A549 (cell line): Measurements from ENCODE around the gene MTAP. TPM values are rescaled to one million over a fixed set of nuclear protein-coding genes. Genes with fewer than 3 reads are reported as not detected.

Experiments used
- ATAC-seq, 2 experiments: fragments of 200-7000 bp in 1 of 2; fragments of >200 bp in 1 of 2; cut with Nextera tagmentation in 1 of 2; cut with Tn5 transposase in 1 of 2; 3 replicates each; pipeline versions ENCODE4 v1.8.0 to v1.9.1; 2018 to 2020; ENCODE audit warnings: mild to moderate bottlenecking in 1 of 2, moderate library complexity in 1 of 2
- CTCF ChIA-PET: fragments of 300-600 bp; sonication (Branson Sonifier 250); formaldehyde crosslinking; extraction: SDS; loops from one replicate; lab custom pipeline; 2021; ENCODE audit warnings: antibody characterized with exemption, inconsistent platforms; lab: Yijun Ruan, JAX
- POLR2A ChIA-PET: fragments of 350-600 bp; formaldehyde crosslinking; extraction: SDS; loops from one replicate; lab custom pipeline; 2021; ENCODE audit warnings: antibody characterized with exemption, inconsistent platforms; lab: Yijun Ruan, JAX
- DNase-seq, 2 experiments: peaks; one replicate each; pipeline versions ENCODE4 v3.0.0 to v3.0.0-alpha.2; 2011 to 2016; ENCODE audit warnings: low read depth in 1 of 2, low spot score in 1 of 2
- FAIRE-seq: peaks from 2 replicates; lab custom pipeline; 2011; peaks lifted over from hg19 to GRCh38; lab: Jason Lieb, UNC
- H3K27ac ChIP-seq, 2 experiments: fragments of >200 bp; sonication (Bioruptor Twin); formaldehyde crosslinking; 3 replicates each; pipeline ENCODE4 v1.5.1; 2016 to 2017
- H3K4me1 ChIP-seq: fragments of >200 bp; sonication (Bioruptor Twin); formaldehyde crosslinking; 3 replicates; pipeline ENCODE4 v1.6.1; 2016
- H3K4me2 ChIP-seq: fragments of >200 bp; sonication (Bioruptor Twin); formaldehyde crosslinking; 3 replicates; pipeline ENCODE4 v1.6.1; 2016
- H3K4me3 ChIP-seq: fragments of >200 bp; sonication (Bioruptor Twin); formaldehyde crosslinking; 3 replicates; pipeline ENCODE4 v1.5.1; 2016
- H3K9me3 ChIP-seq: fragments of >200 bp; sonication (Bioruptor Twin); formaldehyde crosslinking; 3 replicates; pipeline ENCODE4 v1.6.1; 2016
- BCL3 ChIP-seq: fragments of >200 bp; sonication (Bioruptor Twin); formaldehyde crosslinking; IDR thresholded peaks from 3 replicates; pipeline ENCODE4 v1.6.1; 2016
- BHLHE40 ChIP-seq: IDR thresholded peaks from 2 replicates; pipeline ENCODE4 v1.6.1; 2012; ENCODE audit warnings: low read depth, low read length, inconsistent platforms
- CEBPB ChIP-seq, 2 experiments: fragments of >200 bp in 1 of 2; sonication (Bioruptor Twin) in 1 of 2; formaldehyde crosslinking in 1 of 2; IDR thresholded peaks; 2 replicates each; pipeline ENCODE4 v1.6.1; 2012 to 2016
- CHD2 ChIP-seq: fragments of 150-350 bp; IDR thresholded peaks from 2 replicates; pipeline ENCODE4 v1.6.1; 2014; ENCODE audit warnings: low read length; ENCODE audit not compliant: partially characterized antibody
- EHF ChIP-seq: fragments of 250-450 bp; sonication (Bioruptor Pico); IDR thresholded peaks from 2 replicates; pipeline ENCODE4 v1.5.0; 2020; ENCODE audit warnings: mild to moderate bottlenecking
- EHMT2 ChIP-seq: fragments of 200-600 bp; sonication (generic); IDR thresholded peaks from 2 replicates; pipeline ENCODE4 v1.6.1; 2016; ENCODE audit warnings: antibody characterized with exemption, low read depth, mild to moderate bottlenecking, moderate library complexity
- ELK1 ChIP-seq: fragments of 150-350 bp; IDR thresholded peaks from 2 replicates; pipeline ENCODE4 v1.6.1; 2014; ENCODE audit warnings: low read depth, mild to moderate bottlenecking, low read length
- FOSB ChIP-seq: fragments of 250-450 bp; sonication (Bioruptor Pico); IDR thresholded peaks from 2 replicates; pipeline ENCODE4 v1.5.0; 2020; ENCODE audit warnings: mild to moderate bottlenecking, moderate library complexity
- FOSL2 ChIP-seq, 2 experiments: fragments of 450-650 bp in 1 of 2; fragments of >200 bp in 1 of 2; sonication (Bioruptor Twin) in 1 of 2; formaldehyde crosslinking; IDR thresholded peaks; 2 replicates each; pipeline versions ENCODE4 v1.5.0 to v1.6.1; 2016 to 2020; ENCODE audit warnings: mild to moderate bottlenecking in 1 of 2, moderate library complexity in 1 of 2
- FOXS1 ChIP-seq: fragments of 250-450 bp; sonication (Bioruptor Pico); IDR thresholded peaks from 2 replicates; pipeline ENCODE4 v1.5.0; 2020; ENCODE audit warnings: mild to moderate bottlenecking, moderate library complexity
- HEYL ChIP-seq: fragments of 250-450 bp; sonication (Bioruptor Pico); IDR thresholded peaks from 2 replicates; pipeline ENCODE4 v1.8.0; 2021; ENCODE audit warnings: mild to moderate bottlenecking, moderate library complexity
- HOXB13 ChIP-seq: fragments of 250-450 bp; sonication (Bioruptor Pico); IDR thresholded peaks from 2 replicates; pipeline ENCODE4 v1.5.0; 2020; ENCODE audit warnings: low read depth, mild to moderate bottlenecking, moderate library complexity
- HOXB5 ChIP-seq: fragments of 250-450 bp; sonication (Bioruptor Pico); IDR thresholded peaks from 2 replicates; pipeline ENCODE4 v1.5.0; 2020; ENCODE audit warnings: mild to moderate bottlenecking, moderate library complexity
- JUNB ChIP-seq: fragments of >200 bp; sonication (Bioruptor Twin); formaldehyde crosslinking; IDR thresholded peaks from 2 replicates; pipeline ENCODE4 v1.6.1; 2016
- KDM1A ChIP-seq: fragments of 200-600 bp; sonication (generic); IDR thresholded peaks from 2 replicates; pipeline ENCODE4 v1.6.1; 2016; ENCODE audit warnings: low read depth, mild to moderate bottlenecking
- KDM5A ChIP-seq: fragments of 200-600 bp; sonication (generic); IDR thresholded peaks from 2 replicates; pipeline ENCODE4 v1.6.1; 2016; ENCODE audit warnings: antibody characterized with exemption, mild to moderate bottlenecking
- MAFK ChIP-seq: fragments of 450-650 bp; IDR thresholded peaks from 2 replicates; pipeline ENCODE4 v1.6.1; 2014; ENCODE audit not compliant: partially characterized antibody
- MYC ChIP-seq: IDR thresholded peaks from 2 replicates; pipeline ENCODE4 v1.6.1; 2012; ENCODE audit warnings: mild to moderate bottlenecking, inconsistent platforms, low read length, improper control_type of control experiment, borderline replicate concordance
- NFE2L2 ChIP-seq: fragments of 150-350 bp; conservative IDR thresholded peaks from 2 replicates; pipeline ENCODE4 v1.6.1; 2014; ENCODE audit warnings: low read length
- NR3C1 ChIP-seq: fragments of >200 bp; sonication (Bioruptor Twin); formaldehyde crosslinking; IDR thresholded peaks from 3 replicates; pipeline ENCODE4 v1.6.1; 2017
- PHF8 ChIP-seq: fragments of 200-600 bp; sonication (generic); IDR thresholded peaks from 2 replicates; pipeline ENCODE4 v1.6.1; 2016; ENCODE audit warnings: low read depth, mild to moderate bottlenecking, antibody characterized with exemption, moderate library complexity, borderline replicate concordance
- POLR2AphosphoS2 ChIP-seq: conservative IDR thresholded peaks from 2 replicates; pipeline ENCODE4 v1.6.1; 2012; ENCODE audit warnings: low read length, improper control_type of control experiment, inconsistent platforms
- RARB ChIP-seq: fragments of 250-450 bp; sonication (Bioruptor Pico); IDR thresholded peaks from 2 replicates; pipeline ENCODE4 v1.8.0; 2021; ENCODE audit warnings: mild to moderate bottlenecking, moderate library complexity
- RCOR1 ChIP-seq: fragments of 150-350 bp; IDR thresholded peaks from 2 replicates; pipeline ENCODE4 v1.6.1; 2014; ENCODE audit warnings: antibody characterized with exemption, low read length, low read depth
- SMC3 ChIP-seq: fragments of >200 bp; sonication (Bioruptor Twin); formaldehyde crosslinking; IDR thresholded peaks from 3 replicates; pipeline ENCODE4 v1.6.1; 2018; ENCODE audit warnings: inconsistent platforms
- SREBF2 ChIP-seq: fragments of 450-650 bp; IDR thresholded peaks from 2 replicates; pipeline ENCODE4 v1.6.1; 2014; ENCODE audit warnings: mild to moderate bottlenecking, moderate library complexity
- ZC3H11A ChIP-seq: fragments of 450-650 bp; IDR thresholded peaks from 2 replicates; pipeline ENCODE4 v1.6.1; 2014; ENCODE audit warnings: antibody characterized with exemption, mild to moderate bottlenecking
- ZNF302 ChIP-seq: fragments of 250-450 bp; sonication (Bioruptor Pico); IDR thresholded peaks from 2 replicates; pipeline ENCODE4 v1.9.0; 2021; ENCODE audit warnings: inconsistent platforms, mild to moderate bottlenecking, moderate library complexity
- WGBS: methylation state at CpG from one replicate; pipeline ENCODE4 v1.1.6; 2017; ENCODE audit errors: missing lambda C conversion rate; 5-methylcytosine and 5-hydroxymethylcytosine counted together
- polyA plus RNA-seq, 4 experiments: library from polyadenylated mRNA; depleted of rRNA in 3 of 4; stranded (reverse); fragments of >200 nt; fragmentation: RNase III in 1 of 4; extraction: RNeasy Plus Mini Kit Qiagen cat#74134 plus additional on column Dnase treatment in 1 of 4; gene quantifications; 2 replicates in 3 of 4; 3 replicates in 1 of 4; pipeline ENCODE4 v1.2.3, GENCODE V29; 2011 to 2017
- TF ChIP-seq, protein P1 (sequence below): fragments of 200-600 bp; sonication (generic); IDR thresholded peaks from 2 replicates; pipeline ENCODE4 v1.6.1; 2016; ENCODE audit warnings: antibody characterized with exemption, mild to moderate bottlenecking, moderate library complexity
- TF ChIP-seq, protein P2 (sequence below): fragments of >200 bp; sonication (Bioruptor Twin); formaldehyde crosslinking; IDR thresholded peaks from 2 replicates; pipeline ENCODE4 v1.6.1; 2016
- TF ChIP-seq, protein P3 (sequence below): fragments of 250-450 bp; sonication (Bioruptor Pico); IDR thresholded peaks from 2 replicates; pipeline ENCODE4 v1.5.0; 2020; ENCODE audit warnings: low read depth, mild to moderate bottlenecking, moderate library complexity
- TF ChIP-seq, protein P4 (sequence below): IDR thresholded peaks from 2 replicates; pipeline ENCODE4 v1.6.1; 2012

The MTAP gene
- polyA plus RNA-seq, 2 of the 4 experiments (the other 2 are of a cell fraction), result 4.1 to 35.6 TPM

- TF ChIP-seq, protein P1, sequence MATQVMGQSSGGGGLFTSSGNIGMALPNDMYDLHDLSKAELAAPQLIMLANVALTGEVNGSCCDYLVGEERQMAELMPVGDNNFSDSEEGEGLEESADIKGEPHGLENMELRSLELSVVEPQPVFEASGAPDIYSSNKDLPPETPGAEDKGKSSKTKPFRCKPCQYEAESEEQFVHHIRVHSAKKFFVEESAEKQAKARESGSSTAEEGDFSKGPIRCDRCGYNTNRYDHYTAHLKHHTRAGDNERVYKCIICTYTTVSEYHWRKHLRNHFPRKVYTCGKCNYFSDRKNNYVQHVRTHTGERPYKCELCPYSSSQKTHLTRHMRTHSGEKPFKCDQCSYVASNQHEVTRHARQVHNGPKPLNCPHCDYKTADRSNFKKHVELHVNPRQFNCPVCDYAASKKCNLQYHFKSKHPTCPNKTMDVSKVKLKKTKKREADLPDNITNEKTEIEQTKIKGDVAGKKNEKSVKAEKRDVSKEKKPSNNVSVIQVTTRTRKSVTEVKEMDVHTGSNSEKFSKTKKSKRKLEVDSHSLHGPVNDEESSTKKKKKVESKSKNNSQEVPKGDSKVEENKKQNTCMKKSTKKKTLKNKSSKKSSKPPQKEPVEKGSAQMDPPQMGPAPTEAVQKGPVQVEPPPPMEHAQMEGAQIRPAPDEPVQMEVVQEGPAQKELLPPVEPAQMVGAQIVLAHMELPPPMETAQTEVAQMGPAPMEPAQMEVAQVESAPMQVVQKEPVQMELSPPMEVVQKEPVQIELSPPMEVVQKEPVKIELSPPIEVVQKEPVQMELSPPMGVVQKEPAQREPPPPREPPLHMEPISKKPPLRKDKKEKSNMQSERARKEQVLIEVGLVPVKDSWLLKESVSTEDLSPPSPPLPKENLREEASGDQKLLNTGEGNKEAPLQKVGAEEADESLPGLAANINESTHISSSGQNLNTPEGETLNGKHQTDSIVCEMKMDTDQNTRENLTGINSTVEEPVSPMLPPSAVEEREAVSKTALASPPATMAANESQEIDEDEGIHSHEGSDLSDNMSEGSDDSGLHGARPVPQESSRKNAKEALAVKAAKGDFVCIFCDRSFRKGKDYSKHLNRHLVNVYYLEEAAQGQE, result no peak
Observed at GRCh38 chr9:21848615-21849014, 46.2 kb downstream of the MTAP start (continued).

DNA sequence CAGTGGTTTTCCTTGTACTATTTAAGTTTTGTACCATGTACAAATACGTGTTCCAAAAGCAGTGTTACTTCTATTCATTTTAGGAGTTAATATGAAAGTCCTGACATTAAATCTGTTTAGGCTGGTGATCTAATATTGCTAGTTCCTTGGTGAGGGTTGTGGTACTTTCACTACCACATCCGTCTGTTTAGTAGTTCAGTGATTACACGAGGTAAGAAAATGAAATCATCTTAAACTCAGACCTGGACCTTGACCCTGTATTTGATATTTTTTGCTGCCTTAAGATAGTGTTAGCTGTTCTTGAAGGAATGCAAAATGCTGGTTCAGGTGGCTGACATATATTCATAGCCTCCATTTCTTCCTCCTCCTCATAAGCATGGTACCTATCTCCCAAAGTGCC is 50.3 kb downstream of the MTAP start:
- POLR2A ChIA-PET, result no interaction called here
- no peak for ATAC-seq
- CTCF ChIA-PET, result no interaction called here
- Histone ChIP-seq H3K4me1 (no peaks in the 10 kb centered on the region), H3K4me2 (no peak overlapping the region), H3K27ac (no peak overlapping the region), H3K4me3 (no peak overlapping the region), H3K9me3 (no peaks in the 10 kb centered on the region)
- no CpG with 5 or more reads among the region's 3 CpGs for WGBS
- TF ChIP-seq KDM5A (no peak), KDM1A (no peak), SMC3 (no peak), FOSL2 (IDR thresholded peaks at IDR 0.05) (no peak), FOSL2 (CRISPR knock-in tag; IDR thresholded peaks at IDR 0.05) (no peak), RCOR1 (no peak), ELK1 (no peak), ZNF302 (CRISPR knock-in tag) (no peak), NFE2L2 (no peak), FOSB (CRISPR knock-in tag) (no peak), MYC (no peak), CEBPB (IDR thresholded peaks at IDR 0.05) (no peak), CHD2 (no peak), SREBF2 (no peak), FOXS1 (CRISPR knock-in tag) (no peak), EHMT2 (no peak), PHF8 (no peak), HEYL (CRISPR knock-in tag) (no peak)
- TF ChIP-seq, protein P2, sequence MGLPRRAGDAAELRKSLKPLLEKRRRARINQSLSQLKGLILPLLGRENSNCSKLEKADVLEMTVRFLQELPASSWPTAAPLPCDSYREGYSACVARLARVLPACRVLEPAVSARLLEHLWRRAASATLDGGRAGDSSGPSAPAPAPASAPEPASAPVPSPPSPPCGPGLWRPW, result no peak
- TF ChIP-seq, protein P3, sequence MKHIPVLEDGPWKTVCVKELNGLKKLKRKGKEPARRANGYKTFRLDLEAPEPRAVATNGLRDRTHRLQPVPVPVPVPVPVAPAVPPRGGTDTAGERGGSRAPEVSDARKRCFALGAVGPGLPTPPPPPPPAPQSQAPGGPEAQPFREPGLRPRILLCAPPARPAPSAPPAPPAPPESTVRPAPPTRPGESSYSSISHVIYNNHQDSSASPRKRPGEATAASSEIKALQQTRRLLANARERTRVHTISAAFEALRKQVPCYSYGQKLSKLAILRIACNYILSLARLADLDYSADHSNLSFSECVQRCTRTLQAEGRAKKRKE (CRISPR knock-in tag), result no peak
- no peak for FAIRE-seq
- no peak for DNase-seq

DNA sequence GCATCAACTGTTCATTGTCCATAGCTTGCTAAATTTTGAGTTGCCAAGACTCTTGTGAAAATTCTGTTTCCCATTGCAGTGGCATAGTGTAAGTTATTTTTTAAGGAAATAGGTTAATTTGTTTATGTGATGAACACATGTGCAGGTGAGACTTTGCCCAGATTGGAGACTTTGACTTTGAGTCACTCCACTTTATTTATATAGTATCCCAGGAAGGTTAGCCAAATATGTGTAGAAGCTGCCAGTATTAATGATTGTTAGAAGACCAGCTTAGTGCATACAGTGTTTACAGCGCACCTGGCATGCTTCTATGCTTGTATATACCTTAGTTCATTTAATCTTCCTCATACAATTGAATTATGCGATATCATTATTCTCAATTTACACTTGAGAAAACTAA is 51.0 kb downstream of the MTAP start:
- CTCF ChIA-PET, result no interaction called here
- no peak for TF ChIP-seq POLR2AphosphoS2
- no peak for TF ChIP-seq HOXB13 (CRISPR knock-in tag)
- no peak for TF ChIP-seq EHF
- no peak for TF ChIP-seq BCL3
- TF ChIP-seq ZC3H11A, result no peak
- no peak for TF ChIP-seq NR3C1
- no peak for TF ChIP-seq CHD2
- no peak for TF ChIP-seq RARB
- TF ChIP-seq KDM5A, result no peak
- no peak for TF ChIP-seq HOXB5 (CRISPR knock-in tag)
- TF ChIP-seq JUNB, result no peak
- TF ChIP-seq MAFK, result no peak
- TF ChIP-seq MYC, result no peak
- TF ChIP-seq, protein P4, sequence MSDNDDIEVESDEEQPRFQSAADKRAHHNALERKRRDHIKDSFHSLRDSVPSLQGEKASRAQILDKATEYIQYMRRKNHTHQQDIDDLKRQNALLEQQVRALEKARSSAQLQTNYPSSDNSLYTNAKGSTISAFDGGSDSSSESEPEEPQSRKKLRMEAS, result no peak
- TF ChIP-seq FOXS1 (CRISPR knock-in tag), result no peak
- no peak for TF ChIP-seq BHLHE40

More for the DNA sequence above, 51.0 kb downstream of the MTAP start:
- H3K4me1 ChIP-seq, result no peaks in the 10 kb centered on the region
- no peak for FAIRE-seq
- ATAC-seq, result no peak
- H3K4me3 ChIP-seq, result no peak overlapping the region
- no peak for DNase-seq
- no peaks in the 10 kb centered on the region for H3K9me3 ChIP-seq
- H3K4me2 ChIP-seq, result no peak overlapping the region
- no peak overlapping the region for H3K27ac ChIP-seq
- POLR2A ChIA-PET, result no interaction called here
- no CpG with 5 or more reads among the region's 2 CpGs for WGBS
